H1 (cell line): ENCODE measurements around the gene PFKFB3.

ENCODE experiments used
- EP300 ChIP-seq, 2 experiments: IDR thresholded peaks; 1 replicate in 1 of 2; 2 replicates in 1 of 2; pipeline ENCODE4 v1.6.1; 2011 to 2012; ENCODE audit warnings: low read depth in 2 of 2, low read length in 2 of 2, mild to moderate bottlenecking in 2 of 2, borderline replicate concordance in 1 of 2, inconsistent platforms in 1 of 2, moderate library complexity in 1 of 2
- POLR2A ChIP-seq, 2 experiments: IDR thresholded peaks; 1 replicate in 1 of 2; 2 replicates in 1 of 2; pipeline ENCODE4 v1.6.1; 2011; ENCODE audit warnings: low read depth in 2 of 2, low read length in 2 of 2, mild to moderate bottlenecking in 2 of 2; ENCODE audit errors: control extremely low read depth in 1 of 2
- TCF12 ChIP-seq: IDR thresholded peaks from 2 replicates; pipeline ENCODE4 v1.6.1; 2011; ENCODE audit warnings: low read depth, mild to moderate bottlenecking, low read length

- TF ChIP-seq TCF12 (no peak), POLR2A (IDR thresholded peaks at IDR 0.05; ENCODE audit: control extremely low read depth in 1 of 2, low read depth in 2 of 2, low read length in 2 of 2) (no peak), EP300 (IDR thresholded peaks at IDR 0.05; ENCODE audit: borderline replicate concordance in 1 of 2, low read depth in 2 of 2, low read length in 2 of 2) (no peak)
Measured at GRCh38 chr10:6197321-6197720, 5.4 kb upstream of the PFKFB3 start.
